SU-DHL-6 (cell line): ENCODE results near the gene TMEM134.

ENCODE experiments used
- CTCF ChIP-seq: fragments of 200-600 bp; sonication (generic); IDR thresholded peaks from one replicate; pipeline ENCODE4 v1.5.1; 2017; ENCODE audit warnings: antibody characterized with exemption, mild to moderate bottlenecking, low read length, moderate library complexity; ENCODE audit not compliant: insufficient read depth, poor library complexity, severe bottlenecking
- EZH2phosphoT487 ChIP-seq: fragments of 200-600 bp; sonication (generic), shearing (Covaris generic); conservative IDR thresholded peaks from 2 replicates; pipeline ENCODE4 v1.6.1; 2018; ENCODE audit warnings: mild to moderate bottlenecking, antibody characterized with exemption, low read length, moderate library complexity, mixed read lengths

GRCh38 chr11:67489203-67489884, 20.3 kb upstream of the TMEM134 start:
- no peak for TF ChIP-seq CTCF
- TF ChIP-seq EZH2phosphoT487, result no peak
